Central memory CD4-positive, alpha-beta T cell (primary cell): ENCODE data around the gene HIF3A.
"Not testable (repeated sequence)": the region's sequence is repeated elsewhere in the genome, so short reads cannot be mapped to it uniquely, and the experiment has no call there.

Source experiments
- DNase-seq: peaks from one replicate; pipeline ENCODE4 v3.0.0; 2022
- total RNA-seq, 3 experiments: gene quantifications; one replicate each; lab custom pipeline; 2026; lab: John Stamatoyannopoulos, UW

The HIF3A gene
- total RNA-seq = 0 reads per million in 3 experiments

DNA sequence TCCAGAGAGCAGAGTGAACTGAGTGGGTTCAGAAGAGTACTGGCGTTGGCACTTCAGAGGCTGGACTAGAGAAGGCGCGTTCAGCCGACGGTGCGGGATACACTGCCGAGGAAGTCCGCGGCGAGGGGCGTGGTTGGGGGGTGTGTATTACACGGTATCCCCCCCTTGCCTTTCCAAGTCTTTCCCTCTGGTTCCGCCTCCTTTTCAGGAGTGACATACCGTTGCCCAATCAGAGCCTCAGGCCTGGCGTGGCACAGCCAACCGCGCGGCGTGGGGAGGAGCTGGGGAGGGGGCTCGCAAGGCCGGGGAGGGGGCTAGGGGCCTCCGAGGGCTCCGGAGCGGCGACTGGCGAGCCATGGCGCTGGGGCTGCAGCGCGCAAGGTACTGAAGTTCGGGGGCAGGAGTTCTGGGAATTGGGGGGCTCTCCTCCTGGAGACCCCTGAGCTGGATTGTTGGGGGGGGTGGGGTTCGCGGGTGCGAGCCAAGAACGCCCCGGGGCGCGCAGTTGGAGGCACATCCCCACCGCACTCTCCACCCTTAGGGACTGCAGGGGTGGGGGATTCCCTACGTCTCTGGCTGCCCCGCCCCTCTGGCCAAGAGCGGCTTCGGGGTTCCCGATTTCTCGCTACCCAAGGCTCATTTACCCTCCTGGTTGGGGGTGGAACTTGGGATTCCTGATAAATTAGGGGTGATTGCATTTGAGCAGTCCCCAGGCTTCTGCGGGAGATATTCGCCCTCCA lies at the start of gene HIF3A:
Gene HIF3A, plus strand, starts transcription at position 321 of the 740 bp plus-strand sequence. Its CDS starts 35 bp downstream, at position 356.
- DNase-seq = no peak

DNA sequence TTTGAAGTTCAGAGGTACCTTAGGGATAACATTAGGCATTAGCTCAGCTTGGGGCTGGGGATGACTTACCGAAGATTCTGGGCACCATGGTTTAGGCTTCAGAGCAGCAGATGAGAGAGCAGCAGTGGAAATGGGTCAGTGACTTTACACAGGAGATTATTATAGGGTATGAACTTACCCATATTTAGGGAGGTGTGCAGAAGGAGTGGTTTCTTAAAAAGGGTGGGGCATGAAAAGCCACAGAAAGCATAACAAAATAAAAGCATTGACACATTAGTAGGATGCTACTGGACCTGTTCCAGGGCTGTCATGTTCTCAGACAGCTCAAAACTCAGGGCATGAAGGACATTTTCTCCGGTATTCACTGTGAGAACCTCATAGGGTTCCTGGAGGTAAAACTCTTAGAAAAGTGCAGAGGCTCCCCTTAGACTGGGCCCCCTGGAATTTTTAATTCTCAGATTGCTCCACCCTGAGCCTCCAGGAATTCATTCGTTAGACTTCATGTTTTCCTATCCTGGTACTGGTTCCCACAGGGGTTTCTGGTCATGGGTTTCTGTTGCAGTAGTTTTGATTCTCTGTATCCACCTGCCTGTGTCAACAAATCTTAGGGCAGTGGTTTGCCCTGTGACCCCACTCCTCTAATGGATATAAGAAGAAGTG lies 46.6 kb upstream of the HIF3A start:
- DNase-seq = no peak

DNA sequence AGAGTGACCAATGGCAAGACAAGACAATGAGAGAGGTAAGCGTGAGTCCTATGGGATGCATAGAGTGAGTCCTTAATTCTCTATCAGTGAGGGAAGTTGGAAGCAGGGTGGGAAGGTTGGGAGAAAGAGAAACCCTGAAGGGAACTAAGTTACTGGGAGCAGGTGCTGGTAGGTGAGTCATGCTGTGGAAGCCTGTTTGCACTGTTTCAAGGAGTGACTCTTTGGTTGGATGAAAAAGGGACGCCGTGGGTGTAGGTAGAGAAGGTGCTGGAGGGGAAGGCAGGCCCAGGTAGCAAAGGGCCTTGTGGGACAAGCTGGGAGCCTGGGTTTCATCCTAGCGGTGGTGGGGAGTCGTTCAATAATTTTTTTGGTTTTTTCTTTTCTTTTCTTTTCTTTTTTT lies 45.4 kb upstream of the HIF3A start:
- no peak for DNase-seq

DNA sequence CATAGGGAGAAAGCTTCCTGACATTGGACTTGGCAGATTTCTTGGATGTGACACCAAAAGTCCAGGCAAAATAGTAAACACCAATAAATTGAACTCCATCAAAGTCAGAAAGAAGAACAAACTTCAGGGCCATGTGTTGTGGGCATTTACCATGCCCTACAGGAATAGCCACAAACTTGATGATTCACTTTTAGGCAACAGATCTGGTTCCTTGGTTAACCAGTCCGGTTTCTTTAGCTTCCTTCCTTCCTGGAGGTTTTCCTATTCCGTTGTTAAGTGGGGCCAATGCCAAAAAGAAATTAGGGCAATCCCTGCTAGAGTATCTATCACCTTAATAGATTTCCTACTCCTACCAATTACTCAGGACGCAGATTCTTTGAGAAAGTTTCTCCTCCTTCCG lies 42.1 kb upstream of the HIF3A start:
- DNase-seq = no peak

DNA sequence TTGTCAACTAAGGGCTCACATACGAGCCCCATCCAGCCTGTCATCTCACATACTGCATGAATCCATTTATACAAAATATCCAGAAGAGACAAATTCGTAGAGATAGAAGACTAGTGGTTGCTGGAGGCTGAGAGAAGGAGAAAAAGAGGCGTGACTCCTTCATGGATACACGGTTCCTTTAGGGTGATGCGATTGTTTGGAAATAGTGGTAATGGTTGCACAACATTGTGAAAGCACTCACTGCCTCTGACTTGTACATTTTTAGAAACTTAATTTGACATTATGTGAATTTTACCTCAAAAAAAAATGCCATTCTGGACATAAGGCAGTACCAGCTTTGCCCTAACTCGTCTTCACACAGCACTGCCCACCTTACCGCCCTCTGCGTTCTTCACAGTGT lies 40.0 kb upstream of the HIF3A start:
- DNase-seq = no peak

DNA sequence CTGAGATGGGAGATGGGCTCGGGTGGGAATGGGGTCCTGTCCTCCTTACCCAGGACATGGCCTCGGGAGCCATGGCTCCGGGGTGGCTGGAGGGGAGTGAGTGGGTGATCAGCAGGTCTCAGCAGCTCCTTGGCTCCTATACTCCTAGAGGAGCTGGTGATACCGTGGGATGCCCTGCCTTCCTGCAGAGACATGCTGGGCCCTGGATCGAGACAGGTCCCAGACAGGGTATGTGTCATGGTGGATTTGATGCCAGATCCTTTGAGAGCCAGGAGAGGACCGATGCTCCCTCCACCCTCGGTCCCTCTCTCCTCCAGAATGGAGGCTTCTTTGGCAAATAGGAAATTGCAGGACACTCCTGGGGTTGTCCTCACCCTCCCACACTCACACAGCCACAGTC lies 35.3 kb upstream of the HIF3A start:
- DNase-seq = not testable (repeated sequence)

DNA sequence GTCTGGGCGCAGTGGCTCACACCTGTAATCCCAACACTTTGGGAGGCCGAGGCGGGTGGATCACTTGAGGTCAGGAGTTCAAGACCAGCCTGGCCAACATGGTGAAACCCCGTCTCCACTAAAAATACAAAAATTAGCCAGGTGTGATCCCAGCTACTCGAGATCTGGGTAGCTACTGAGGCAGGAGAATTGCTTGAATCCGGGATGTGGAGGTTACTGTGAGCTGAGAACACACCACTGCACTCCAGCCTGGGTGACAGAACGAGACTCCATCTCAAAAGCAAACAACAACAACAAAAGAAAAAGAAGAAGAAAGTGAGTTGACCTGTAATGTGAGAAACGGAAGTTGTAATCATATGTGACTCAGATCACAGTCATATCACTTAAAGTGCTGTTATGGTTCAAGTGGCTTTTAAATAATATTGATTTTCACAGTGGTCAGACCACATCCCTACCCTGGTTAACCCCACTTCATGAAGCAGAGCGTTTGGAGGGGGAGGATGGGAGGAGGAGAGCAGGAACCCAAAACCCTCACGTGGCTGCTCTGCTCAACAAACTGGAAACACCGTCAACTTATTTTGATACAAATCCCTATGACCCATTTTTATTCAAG lies 34.1 kb upstream of the HIF3A start:
- DNase-seq = peak; percentile 71

DNA sequence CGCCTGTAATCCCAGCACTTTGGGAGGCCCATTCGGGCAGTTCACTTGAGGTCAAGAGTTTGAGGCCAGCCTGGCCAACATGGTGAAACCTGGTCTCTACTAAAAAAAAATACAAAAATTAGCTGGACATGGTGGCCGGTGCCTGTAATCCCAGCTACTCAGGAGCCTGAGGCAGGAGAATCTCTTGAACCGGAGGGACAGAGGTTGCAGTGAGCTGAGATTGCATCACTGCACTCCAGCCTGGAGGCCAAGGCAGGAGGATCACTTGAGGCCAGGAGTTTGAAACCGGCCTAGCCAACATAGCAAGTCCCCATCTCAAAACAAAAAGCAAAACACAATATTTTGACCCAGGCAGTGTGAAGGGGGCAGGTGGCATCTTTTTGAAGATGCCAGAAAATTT lies 32.0 kb upstream of the HIF3A start:
- DNase-seq = not testable (repeated sequence)

DNA sequence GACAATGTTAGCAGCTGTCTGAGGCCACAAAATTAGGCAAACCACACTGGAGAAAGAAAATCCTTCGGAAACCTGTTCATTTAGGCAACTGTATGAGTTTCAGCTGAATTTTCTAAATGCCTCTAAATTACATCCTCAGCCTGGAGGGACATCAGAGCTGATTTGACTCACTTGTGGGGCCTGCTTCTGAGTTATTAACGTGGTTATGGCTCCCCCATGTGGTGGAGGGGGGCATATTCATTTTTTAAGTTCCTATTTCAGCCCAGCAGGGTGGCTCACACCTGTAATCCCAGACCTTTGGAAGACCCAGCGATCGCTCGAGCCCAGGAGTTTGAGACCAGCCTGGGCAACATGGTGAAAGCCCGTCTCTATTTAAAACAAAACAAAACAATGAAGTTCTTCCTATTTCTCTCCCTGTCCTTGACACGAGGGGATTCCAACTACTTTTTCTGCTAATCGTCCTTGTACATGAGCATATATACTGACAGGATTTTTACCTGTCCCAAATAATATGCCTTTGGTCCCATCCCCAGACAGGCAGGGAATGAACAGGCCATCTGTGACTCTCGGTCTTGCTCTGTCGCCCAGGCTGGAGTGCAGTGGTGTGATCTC lies 31.5 kb upstream of the HIF3A start:
- DNase-seq = peak; percentile 65

DNA sequence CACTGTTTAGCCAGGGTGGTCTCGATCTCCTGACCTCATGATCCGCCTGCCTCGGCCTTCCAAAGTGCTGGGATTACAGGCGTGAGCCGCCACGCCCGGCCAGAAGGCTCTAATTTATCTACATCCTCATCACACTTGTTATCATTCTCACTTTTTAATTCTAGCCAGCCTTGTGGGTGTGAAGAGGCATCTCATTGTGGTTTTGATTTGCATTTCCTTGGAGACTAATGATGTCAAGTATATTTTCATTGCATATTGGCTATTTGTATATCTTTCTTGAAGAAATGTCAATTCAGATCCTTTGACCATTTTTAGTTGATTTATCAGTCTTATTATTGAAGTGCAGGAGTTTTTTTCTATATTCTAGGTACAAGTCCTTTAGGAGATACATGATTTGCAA lies 27.7 kb upstream of the HIF3A start:
- no peak for DNase-seq

DNA sequence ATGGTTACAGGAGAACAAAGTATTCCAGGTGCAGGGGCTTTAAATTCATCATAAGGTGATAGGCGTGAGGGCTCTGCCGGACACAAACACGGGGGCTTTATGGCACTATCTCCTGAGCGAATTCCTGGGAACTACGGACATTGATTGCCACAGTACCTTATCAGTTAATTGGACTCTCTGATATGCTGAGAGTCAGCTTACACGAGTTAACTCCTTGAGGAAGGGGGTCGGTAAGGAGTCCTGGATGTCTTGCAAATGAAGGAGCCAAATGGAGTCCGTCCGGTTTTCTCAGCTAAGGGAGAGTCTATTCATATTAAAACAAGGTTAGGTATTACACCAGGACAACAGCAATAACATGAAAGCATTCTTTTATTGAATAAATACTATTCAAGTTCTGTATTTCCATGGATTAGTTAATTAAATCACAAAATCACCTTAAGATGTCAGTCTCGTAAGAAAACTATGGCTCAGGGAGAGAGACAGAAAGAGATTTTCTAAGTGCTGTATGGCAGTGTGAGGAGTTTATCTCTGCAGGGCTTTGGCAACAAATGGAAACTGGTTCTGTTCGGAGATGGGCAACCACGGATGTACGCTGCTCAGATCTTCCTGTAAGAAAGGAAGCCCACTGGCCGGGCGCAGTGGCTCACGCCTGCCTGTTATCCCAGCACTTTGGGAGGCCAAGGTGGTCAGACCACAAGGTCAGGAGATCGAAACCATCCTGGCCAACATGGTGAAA lies 26.2 kb upstream of the HIF3A start:
- DNase-seq = no peak

DNA sequence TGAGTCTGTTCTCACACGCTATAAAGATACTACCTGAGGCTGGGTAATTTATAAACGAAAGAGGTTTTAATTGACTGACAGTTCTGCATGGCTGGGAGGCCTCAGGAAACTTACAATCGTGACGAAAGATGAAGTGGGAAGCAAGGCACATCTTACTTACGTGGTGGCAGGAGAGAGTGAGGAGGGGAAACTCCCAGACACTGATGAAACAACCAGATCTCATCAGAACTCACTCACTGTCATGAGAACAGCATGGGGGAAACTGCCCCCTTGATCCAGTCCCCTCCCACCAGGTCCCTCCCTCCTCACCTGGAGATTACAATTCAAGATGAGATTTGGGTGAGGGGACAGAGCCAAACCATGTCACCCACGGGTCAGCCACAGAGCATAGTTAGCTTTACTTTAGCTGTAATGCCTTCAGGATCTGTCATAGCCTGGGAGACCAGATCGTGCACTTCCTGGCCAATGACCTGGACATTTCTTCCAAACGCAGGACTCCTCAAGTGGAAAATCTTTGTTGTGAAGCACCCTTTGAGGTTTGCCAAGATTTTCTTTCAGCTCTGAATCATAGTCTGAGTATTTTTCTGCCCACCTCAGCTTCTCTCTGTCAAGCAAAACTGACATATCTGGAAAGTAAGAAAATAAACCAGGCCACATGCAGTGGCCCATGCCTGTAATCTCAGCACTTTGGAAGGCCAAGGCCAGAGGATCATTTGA lies 25.2 kb upstream of the HIF3A start:
- DNase-seq = no peak

DNA sequence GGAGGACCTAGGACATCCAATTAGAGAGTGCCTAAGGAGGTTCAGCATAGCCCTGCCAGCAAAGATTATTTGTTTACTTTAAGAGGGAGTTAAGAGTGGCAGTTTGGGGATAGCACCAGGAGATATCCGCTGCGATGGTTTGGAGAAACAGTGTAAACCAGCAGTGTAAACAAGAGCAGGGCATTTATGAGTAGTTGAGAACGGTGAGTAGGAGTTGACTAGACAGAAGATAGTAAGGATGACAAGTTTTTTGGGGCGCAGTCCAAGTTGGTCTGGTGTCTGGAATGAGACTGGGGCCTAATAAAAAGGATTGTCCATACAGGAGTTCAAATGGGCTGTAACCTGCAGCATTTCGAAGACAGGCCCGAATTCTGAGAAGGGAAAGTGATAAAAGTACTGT lies 22.9 kb upstream of the HIF3A start:
- not testable (repeated sequence) for DNase-seq

DNA sequence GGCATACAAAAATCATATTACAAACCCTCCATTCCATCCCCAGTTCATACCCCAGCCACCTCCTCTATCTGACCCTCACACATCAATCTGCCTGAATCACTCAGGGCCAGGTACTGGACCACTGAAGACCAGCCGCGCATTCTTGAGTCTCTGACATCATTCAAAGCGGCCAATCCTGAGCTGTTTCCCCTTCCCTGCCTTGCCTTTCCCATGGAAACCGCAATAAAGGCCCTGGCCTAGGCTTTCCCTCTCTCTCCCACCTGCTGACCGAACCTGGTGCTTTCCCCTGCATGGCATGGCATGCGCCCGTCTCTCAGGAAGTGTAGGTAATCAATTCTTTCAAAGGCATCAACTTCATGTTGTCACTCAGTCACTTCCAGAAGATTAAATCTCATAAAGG lies 17.7 kb upstream of the HIF3A start:
- no peak for DNase-seq

DNA sequence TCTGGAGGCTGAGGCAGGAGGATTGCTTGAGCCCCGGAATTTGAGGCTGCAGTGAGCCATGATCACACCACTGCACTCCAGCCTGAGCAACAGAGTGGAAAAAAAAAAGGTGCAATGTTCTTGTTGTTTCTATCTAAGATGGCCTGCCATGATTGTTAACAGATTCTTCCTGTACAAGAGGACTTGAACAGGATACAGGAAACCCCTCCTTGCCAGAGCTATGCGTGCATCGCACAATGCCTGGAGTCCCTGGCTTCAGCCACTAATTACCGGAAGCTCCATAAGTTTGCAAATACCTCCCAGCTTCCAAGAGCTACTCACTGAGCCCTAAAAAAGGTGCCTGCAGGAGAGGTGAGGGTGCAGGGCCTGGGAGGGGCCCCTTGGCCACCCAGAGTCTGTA lies 13.1 kb upstream of the HIF3A start:
- DNase-seq = no peak

DNA sequence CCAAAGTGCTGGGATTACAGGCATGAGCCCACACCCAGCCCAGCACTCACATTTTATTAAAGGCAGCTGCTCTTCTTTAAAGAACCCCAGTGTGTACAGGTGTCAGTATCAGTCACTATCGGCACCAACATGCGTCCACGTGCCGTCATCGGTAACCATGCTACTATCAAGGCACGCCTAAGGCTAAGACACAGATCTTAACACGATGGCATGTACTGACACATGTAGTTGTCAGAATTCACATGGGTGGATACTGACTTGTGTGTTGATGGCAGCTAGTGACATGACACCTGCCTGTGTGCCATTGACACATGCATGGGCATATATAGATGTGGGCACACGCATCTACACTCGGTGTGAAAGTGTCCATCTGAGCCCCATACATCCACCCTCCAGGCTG lies 12.2 kb upstream of the HIF3A start:
- DNase-seq = no peak

DNA sequence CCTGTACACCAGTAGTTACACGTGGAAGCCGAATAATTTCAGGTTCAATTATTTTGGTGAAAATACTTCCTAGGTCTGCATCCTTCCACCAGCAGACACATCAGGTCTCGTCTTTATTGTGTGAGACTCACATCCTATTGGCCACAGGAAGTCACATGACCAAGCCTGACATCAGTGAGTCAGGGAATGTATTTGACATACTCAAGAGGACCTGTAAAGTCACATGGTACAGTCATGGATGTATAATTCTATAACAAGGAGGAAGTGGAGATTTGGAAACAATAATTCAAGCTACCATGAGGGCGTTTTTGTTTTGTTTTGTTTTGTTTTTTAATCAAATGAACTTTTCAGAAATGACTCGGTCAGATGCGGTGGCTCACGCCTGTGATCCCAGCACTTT lies 9.3 kb upstream of the HIF3A start:
- DNase-seq = no peak

DNA sequence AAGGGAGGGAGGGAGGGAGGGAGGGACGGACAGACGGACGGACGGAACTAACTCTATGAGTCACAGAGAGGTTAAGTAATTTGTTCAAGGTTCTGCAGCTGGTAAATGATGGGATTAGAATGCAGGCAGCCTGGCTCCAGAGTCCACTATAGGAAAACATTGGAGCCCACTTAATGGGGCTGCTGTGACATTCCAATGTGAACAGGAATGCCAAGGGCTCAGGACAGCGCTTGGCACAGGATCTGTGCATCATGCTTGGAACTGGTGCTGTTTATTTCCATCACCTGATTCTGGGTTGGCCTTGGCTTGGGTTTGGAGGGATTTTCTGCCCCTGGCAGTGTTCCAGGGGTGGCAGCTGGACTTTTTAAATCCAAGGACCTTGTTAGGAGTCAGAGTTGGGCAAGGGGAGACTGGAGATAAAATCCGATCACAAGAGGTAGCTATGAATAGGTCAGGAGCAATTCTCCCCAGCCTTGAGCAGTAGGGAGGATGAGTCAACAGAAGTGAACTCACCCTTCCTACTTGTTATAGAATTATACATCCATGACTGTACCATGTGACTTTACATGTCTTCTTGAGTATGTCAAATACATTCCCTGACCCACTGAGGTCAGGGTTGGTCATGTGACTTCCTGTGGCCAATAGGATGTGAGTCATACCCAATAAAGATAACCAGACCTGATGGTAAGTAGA lies 7.8 kb upstream of the HIF3A start:
- DNase-seq = no peak

DNA sequence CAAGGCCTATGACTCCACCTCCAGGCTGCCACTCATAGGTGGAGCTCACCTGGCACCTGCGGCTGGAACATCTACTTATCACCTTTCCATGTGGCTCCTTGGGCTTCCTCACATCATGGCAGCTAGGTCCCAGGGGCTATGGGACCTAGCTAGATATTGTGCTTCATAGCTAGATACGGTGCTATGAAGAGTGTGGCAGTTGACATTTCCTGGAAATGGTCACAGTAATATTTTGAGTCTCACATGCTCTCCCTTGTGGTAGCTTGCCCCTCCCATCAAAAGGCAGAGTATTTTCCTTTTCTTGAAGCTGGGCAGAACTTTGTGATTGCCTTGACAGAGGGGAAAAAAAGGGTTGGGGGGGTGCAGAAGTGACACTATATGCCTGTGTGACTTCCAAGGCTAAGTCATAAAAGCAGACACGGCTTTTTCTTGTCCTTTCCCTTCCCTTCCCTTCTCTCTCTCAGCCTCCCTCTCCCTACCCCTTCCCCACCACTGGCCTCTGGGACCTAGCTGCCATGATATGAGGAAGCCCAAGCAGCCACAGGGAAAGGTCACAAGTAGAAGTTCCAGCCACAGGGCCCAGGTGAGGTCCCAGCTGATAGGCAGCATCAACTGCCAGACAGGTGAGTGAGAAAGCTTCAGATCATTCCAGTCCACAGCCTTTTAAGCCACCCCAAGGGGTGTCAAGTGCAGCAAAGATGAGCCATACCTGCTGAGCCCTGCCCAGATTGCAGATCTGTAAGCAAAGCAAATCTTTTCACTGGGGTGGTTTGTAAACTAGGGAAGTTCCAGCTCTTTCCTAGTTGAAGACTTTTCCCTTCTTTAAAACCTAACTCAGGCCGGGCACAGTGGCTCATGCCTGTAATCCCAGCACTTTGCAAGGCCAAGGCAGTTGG lies 6.9 kb upstream of the HIF3A start:
- no peak for DNase-seq

DNA sequence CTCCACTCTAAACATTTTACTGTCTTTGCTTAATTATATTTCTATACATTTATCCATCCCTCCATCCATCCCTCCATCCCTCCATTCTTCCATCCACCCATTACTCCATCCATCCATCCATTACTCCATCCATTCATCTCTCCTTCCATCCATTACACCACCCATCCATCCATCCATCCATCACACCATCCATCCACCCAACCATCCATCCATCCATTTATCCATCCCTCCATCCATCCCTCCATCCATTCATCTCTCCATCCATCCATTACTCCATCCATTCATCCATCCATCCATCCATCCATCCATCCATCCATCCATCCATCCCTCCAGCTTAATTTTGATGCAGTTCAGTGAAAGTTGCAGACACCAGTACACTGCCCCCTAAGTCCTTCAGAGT lies 5.0 kb upstream of the HIF3A start:
- DNase-seq = no peak

DNA sequence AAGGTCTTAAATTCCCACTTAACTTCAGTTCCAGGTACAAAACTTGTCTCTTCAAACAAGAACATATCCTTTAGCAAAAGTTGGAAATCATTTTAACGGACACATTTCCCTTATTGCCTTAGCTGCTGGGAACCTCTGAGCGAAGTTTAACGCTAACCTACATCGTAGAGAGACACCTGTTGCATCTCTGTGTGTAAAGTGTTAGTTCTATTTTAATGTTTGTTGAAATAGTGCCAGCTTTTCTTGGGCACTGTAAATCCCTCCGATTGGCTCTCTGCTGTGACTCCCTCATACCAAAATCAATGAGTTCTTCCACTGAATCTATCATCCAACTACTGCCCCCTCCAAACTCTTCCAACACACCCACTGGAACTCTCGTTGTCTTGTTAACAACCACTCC lies 2.3 kb upstream of the HIF3A start:
- DNase-seq = no peak
